GM12878 (cell line): ENCODE data around the gene NCBP2. TPM values are rescaled to one million over a fixed set of nuclear protein-coding genes. Genes with fewer than 3 reads are reported as not detected.

ENCODE experiments used
- ATAC-seq: fragments of 200-7000 bp; cut with Tn5 transposase; 3 replicates; pipeline ENCODE4 v1.9.1; 2020; ENCODE audit warnings: mild to moderate bottlenecking, moderate library complexity
- BruUV-seq: library from RNA; stranded (reverse); fragments of 400-500 nt; replicated peaks from 2 replicates; lab custom pipeline; 2021; lab: Mats Ljungman, UMichigan
- CTCF ChIA-PET: fragments of 300-600 bp; sonication (Branson Sonifier 250); formaldehyde crosslinking; extraction: SDS; loops from one replicate; lab custom pipeline; 2021; ENCODE audit warnings: inconsistent platforms; lab: Yijun Ruan, JAX
- POLR2A ChIA-PET: fragments of 350-600 bp; formaldehyde crosslinking; extraction: SDS; loops from one replicate; lab custom pipeline; 2021; ENCODE audit warnings: inconsistent platforms; lab: Charles Lee
- RAD21 ChIA-PET: fragments of 300-600 bp; sonication (Branson Sonifier 250); formaldehyde crosslinking; loops from one replicate; lab custom pipeline; 2023; ENCODE audit warnings: antibody characterized with exemption; ENCODE audit not compliant: unreplicated experiment; lab: Charles Lee
- SMC1A ChIA-PET: fragments of 300-600 bp; sonication (Branson Sonifier 250); formaldehyde crosslinking; loops from one replicate; lab custom pipeline; 2023; ENCODE audit not compliant: unreplicated experiment, uncharacterized antibody; lab: Charles Lee
- DNase-seq: peaks from one replicate; pipeline ENCODE4 v3.0.0-alpha.2; 2011; ENCODE audit warnings: low read depth, low spot score
- FAIRE-seq: peaks from 3 replicates; lab custom pipeline; 2011; peaks lifted over from hg19 to GRCh38; lab: Jason Lieb, UNC
- H2AFZ ChIP-seq: 2 replicates; pipeline ENCODE4 v1.6.0; 2011; ENCODE audit warnings: low read depth, low read length, control low read depth; ENCODE audit not compliant: control insufficient read depth
- H3K27ac ChIP-seq: 2 replicates; pipeline ENCODE4 v1.5.1; 2011; ENCODE audit warnings: control low read depth; ENCODE audit not compliant: control insufficient read depth, insufficient read depth
- H3K27me3 ChIP-seq, 2 experiments: replicated peaks in 1 of 2; 2 replicates each; pipeline versions ENCODE4 v1.6.0 to v1.6.1; 2011; ENCODE audit warnings: low read length in 1 of 2; ENCODE audit not compliant: control insufficient read depth in 2 of 2, insufficient read depth in 2 of 2
- H3K36me3 ChIP-seq, 2 experiments: 2 replicates each; pipeline ENCODE4 v1.5.1; 2011; ENCODE audit warnings: low read length in 1 of 2; ENCODE audit not compliant: control insufficient read depth in 2 of 2, insufficient read depth in 2 of 2
- H3K4me1 ChIP-seq: 2 replicates; pipeline ENCODE4 v1.6.1; 2011; ENCODE audit warnings: mild to moderate bottlenecking, low read length, moderate library complexity, mixed read lengths; ENCODE audit not compliant: control insufficient read depth, insufficient read depth
- H3K4me2 ChIP-seq: 2 replicates; pipeline ENCODE4 v1.6.0; 2011; ENCODE audit warnings: control low read depth; ENCODE audit not compliant: control insufficient read depth, insufficient read depth
- H3K4me3 ChIP-seq: fragments of 200-600 bp; sonication (generic); 2 replicates; pipeline ENCODE4 v1.5.1; 2016
- H3K79me2 ChIP-seq: 2 replicates; pipeline ENCODE4 v1.6.0; 2011; ENCODE audit warnings: low read length; ENCODE audit not compliant: control insufficient read depth, insufficient read depth
- H3K9ac ChIP-seq: 2 replicates; pipeline ENCODE4 v1.8.0; 2011; ENCODE audit warnings: low read length, control low read depth, mixed read lengths; ENCODE audit not compliant: control insufficient read depth, insufficient read depth
- H3K9me3 ChIP-seq: replicated peaks from 3 replicates; pipeline ENCODE4 v1.5.1; 2011; ENCODE audit warnings: mild to moderate bottlenecking, low read length; ENCODE audit not compliant: control insufficient read depth, insufficient read depth
- H4K20me1 ChIP-seq: 2 replicates; pipeline ENCODE4 v1.6.0; 2011; ENCODE audit not compliant: control insufficient read depth, insufficient read depth
- BHLHE40 ChIP-seq, 2 experiments: fragments of 450-650 bp in 1 of 2; IDR thresholded peaks; 2 replicates each; pipeline ENCODE4 v1.6.1; 2011 to 2017; ENCODE audit warnings: low read depth in 2 of 2, borderline replicate concordance in 1 of 2, improper control_type of control experiment in 1 of 2, low read length in 1 of 2, mild to moderate bottlenecking in 1 of 2
- FOXK2 ChIP-seq: fragments of 450-650 bp; IDR thresholded peaks from 2 replicates; pipeline ENCODE4 v1.6.1; 2017; ENCODE audit warnings: mild to moderate bottlenecking, moderate library complexity
- KAT2A ChIP-seq: conservative IDR thresholded peaks from 2 replicates; pipeline ENCODE4 v1.6.1; 2011; ENCODE audit warnings: low read depth, low read length; ENCODE audit not compliant: control insufficient read depth
- MTA3 ChIP-seq: IDR thresholded peaks from 2 replicates; pipeline ENCODE4 v1.6.1; 2012; ENCODE audit warnings: low read length, inconsistent platforms, borderline replicate concordance
- NFYB ChIP-seq: IDR thresholded peaks from 2 replicates; pipeline ENCODE4 v1.6.1; 2011; ENCODE audit warnings: low read depth, mild to moderate bottlenecking, low read length, improper control_type of control experiment, moderate library complexity; ENCODE audit not compliant: insufficient read depth
- RAD21 ChIP-seq: IDR thresholded peaks from 2 replicates; pipeline ENCODE4 v1.6.1; 2011; ENCODE audit warnings: mild to moderate bottlenecking, low read depth, low read length, moderate library complexity; ENCODE audit not compliant: insufficient read depth
- RELA ChIP-seq: fragments of 450-650 bp; IDR thresholded peaks from 2 replicates; pipeline ENCODE4 v1.8.0; 2014; ENCODE audit warnings: borderline replicate concordance; ENCODE audit not compliant: partially characterized antibody
- SMARCA5 ChIP-seq: fragments of 450-650 bp; IDR thresholded peaks from 2 replicates; pipeline ENCODE4 v1.6.1; 2017; ENCODE audit warnings: mild to moderate bottlenecking
- SREBF2 ChIP-seq: IDR thresholded peaks from 2 replicates; pipeline ENCODE4 v1.6.1; 2012; ENCODE audit warnings: mild to moderate bottlenecking, low read length
- ZNF622 ChIP-seq: fragments of 450-650 bp; IDR thresholded peaks from 2 replicates; pipeline ENCODE4 v1.6.1; 2017; ENCODE audit warnings: mild to moderate bottlenecking, inconsistent platforms
- WGBS: methylation state at CpG from one replicate; pipeline ENCODE4 v1.1.6; 2016; ENCODE audit warnings: low lambda C conversion rate; ENCODE audit not compliant: insufficient replicate concordance, insufficient coverage; ENCODE audit errors: missing lambda C conversion rate; 5-methylcytosine and 5-hydroxymethylcytosine counted together
- in situ Hi-C: fragments of 300-500 bp; cut with MboI; formaldehyde crosslinking; loops from 9 replicates; pipeline ENCODE4 v1.14.3; 2018; ENCODE audit warnings: mixed read lengths
- intact Hi-C: fragments of 100-400 bp; cut with micrococcal nuclease; formaldehyde crosslinking; loops from one replicate; pipeline ENCODE4 v1.14.2; 2022; ENCODE audit not compliant: unreplicated experiment
- polyA plus RNA-seq, 11 experiments: library from polyadenylated mRNA; depleted of rRNA in 4 of 11; unstranded in 6 of 11; stranded (reverse) in 5 of 11; fragments of >200 nt; fragmentation: Nextera tagmentation in 4 of 11; fragmentation: Illumina TruSeq in 1 of 11; extraction: Ambion mirVana in 4 of 11; extraction: Trizol in 1 of 11; gene quantifications; 1 replicate in 1 of 11; 2 replicates in 10 of 11; pipeline versions ENCODE4 v1.2.1 to v1.2.3, GENCODE V29; 2011 to 2016; ENCODE audit warnings: inconsistent platforms in 2 of 11, missing spikeins in 2 of 11, low read depth in 1 of 11
- total RNA-seq, 4 experiments: library from RNA; depleted of rRNA in 3 of 4; stranded (reverse); fragments of >200 nt in 3 of 4; fragmentation: Illumina TruSeq in 1 of 4; extraction: Trizol in 1 of 4; gene quantifications; 2 replicates each; pipeline versions ENCODE4 v1.2.1 to v1.2.3, GENCODE V29; 2013 to 2021
- TF ChIP-seq, protein P1 (sequence below): fragments of 450-650 bp; IDR thresholded peaks from 2 replicates; pipeline ENCODE4 v1.6.1; 2017; ENCODE audit warnings: low read depth, mild to moderate bottlenecking, moderate library complexity

Gene NCBP2
- total and polyA plus RNA-seq, 10 of the 15 experiments (the other 5 are each of a cell fraction or from before 2014, with no cell fraction given): 59.6 to 136 (median 96.4) TPM

DNA sequence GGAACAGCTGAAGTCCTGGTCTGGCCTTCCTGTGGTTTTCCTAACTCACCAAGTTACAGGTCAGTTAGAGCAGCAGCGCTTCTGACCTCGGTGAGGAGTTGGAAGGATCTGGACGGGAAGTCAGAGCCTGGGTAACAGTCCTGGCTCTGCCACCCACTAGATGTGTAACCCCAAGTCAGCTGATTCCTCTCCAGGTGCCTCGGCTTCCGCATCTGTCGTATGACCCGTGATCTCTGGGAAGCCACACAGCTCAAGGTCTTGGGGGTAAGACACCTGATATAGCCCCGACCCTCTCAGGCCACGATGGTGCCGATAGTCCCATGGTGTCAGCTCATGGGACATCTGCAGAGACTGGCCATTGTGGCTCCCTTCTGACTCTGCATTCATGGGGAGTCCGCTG lies 34.6 kb upstream of the NCBP2 start:
- Histone ChIP-seq H2AFZ (no peak overlapping the region), H3K9me3 (peaks cover 2% of the 10 kb centered on the region; the same call in 1 of the 3 replicates), H3K4me1 (peaks cover 6% of the 10 kb centered on the region), H3K79me2 (no peaks in the 10 kb centered on the region), H3K4me3 (no peak overlapping the region), H3K27me3 (no peaks in the 10 kb centered on the region), H3K4me2 (no peak overlapping the region), H3K27ac (no peak overlapping the region), H4K20me1 (no peaks in the 10 kb centered on the region), H3K36me3 (no peaks in the 10 kb centered on the region), H3K9ac (no peak overlapping the region)
- ATAC-seq (no peak), FAIRE-seq (no peak), DNase-seq (no peak)
- no peak for TF ChIP-seq BHLHE40 (IDR thresholded peaks at IDR 0.05; ENCODE audit: borderline replicate concordance in 1 of 2, low read depth in 2 of 2, low read length in 1 of 2)
- TF ChIP-seq FOXK2: no peak
- TF ChIP-seq NFYB: no peak
- no peak for TF ChIP-seq SREBF2
- TF ChIP-seq RAD21: no peak
- no peak for TF ChIP-seq KAT2A
- TF ChIP-seq, protein P1, sequence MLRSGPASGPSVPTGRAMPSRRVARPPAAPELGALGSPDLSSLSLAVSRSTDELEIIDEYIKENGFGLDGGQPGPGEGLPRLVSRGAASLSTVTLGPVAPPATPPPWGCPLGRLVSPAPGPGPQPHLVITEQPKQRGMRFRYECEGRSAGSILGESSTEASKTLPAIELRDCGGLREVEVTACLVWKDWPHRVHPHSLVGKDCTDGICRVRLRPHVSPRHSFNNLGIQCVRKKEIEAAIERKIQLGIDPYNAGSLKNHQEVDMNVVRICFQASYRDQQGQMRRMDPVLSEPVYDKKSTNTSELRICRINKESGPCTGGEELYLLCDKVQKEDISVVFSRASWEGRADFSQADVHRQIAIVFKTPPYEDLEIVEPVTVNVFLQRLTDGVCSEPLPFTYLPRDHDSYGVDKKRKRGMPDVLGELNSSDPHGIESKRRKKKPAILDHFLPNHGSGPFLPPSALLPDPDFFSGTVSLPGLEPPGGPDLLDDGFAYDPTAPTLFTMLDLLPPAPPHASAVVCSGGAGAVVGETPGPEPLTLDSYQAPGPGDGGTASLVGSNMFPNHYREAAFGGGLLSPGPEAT: no peak
- no peak for TF ChIP-seq ZNF622
- no peak for TF ChIP-seq SMARCA5
- TF ChIP-seq MTA3: no peak
- TF ChIP-seq RELA: no peak
- intact Hi-C loops: loop anchor here (5.0 kb wide), 1 partner anchor 525 kb away; no protein-coding TSS in a partner anchor
- RAD21 ChIA-PET: no interaction called here
- POLR2A ChIA-PET: no interaction called here
- in situ Hi-C loops: loop anchor here (25.0 kb wide), 1 partner anchor 535 kb away; no protein-coding TSS in a partner anchor
- BruUV-seq: no TSS peak
- SMC1A ChIA-PET: no interaction called here
- WGBS: 66% methylated on average over 11 of the region's 11 CpGs
- CTCF ChIA-PET: interaction anchor here (6.4 kb wide), 1 partner anchor 211 kb away, joined by 41 read pairs; no protein-coding TSS in a partner anchor
